IPS DF 6.9 (cell line): Measurements from ENCODE around the gene CISTR.

ENCODE experiments used
- DNase-seq: peaks from one replicate; pipeline ENCODE4 v3.0.0-alpha.2; 2013; ENCODE audit warnings: low read depth, low spot score
- H3K27ac ChIP-seq: one replicate; pipeline ENCODE4 v1.5.1; 2013; ENCODE audit warnings: low read length, control low read depth
- H3K27me3 ChIP-seq: 2 replicates; pipeline ENCODE4 v1.6.1; 2013; ENCODE audit warnings: mild to moderate bottlenecking, low read length; ENCODE audit not compliant: control insufficient read depth, insufficient read depth
- H3K36me3 ChIP-seq: 2 replicates; pipeline ENCODE4 v1.6.1; 2013; ENCODE audit warnings: low read length; ENCODE audit not compliant: control insufficient read depth, insufficient read depth
- H3K4me1 ChIP-seq: 2 replicates; pipeline ENCODE4 v1.6.1; 2013; ENCODE audit warnings: low read length; ENCODE audit not compliant: control insufficient read depth, insufficient read depth
- H3K4me3 ChIP-seq: 2 replicates; pipeline ENCODE4 v1.5.1; 2013; ENCODE audit warnings: mild to moderate bottlenecking, low read length
- H3K9me3 ChIP-seq: 2 replicates; pipeline ENCODE4 v1.6.1; 2013; ENCODE audit warnings: low read length, inconsistent platforms; ENCODE audit not compliant: control insufficient read depth, insufficient read depth
- WGBS: extraction: QIAGEN DNeasy Blood & Tissue Kit; methylation state at CpG from one replicate; pipeline ENCODE4 v1.1.7; 2013; ENCODE audit warnings: mixed read lengths, missing lambda C conversion rate; ENCODE audit not compliant: insufficient read length, insufficient coverage; 5-methylcytosine and 5-hydroxymethylcytosine counted together

The CISTR gene

DNA sequence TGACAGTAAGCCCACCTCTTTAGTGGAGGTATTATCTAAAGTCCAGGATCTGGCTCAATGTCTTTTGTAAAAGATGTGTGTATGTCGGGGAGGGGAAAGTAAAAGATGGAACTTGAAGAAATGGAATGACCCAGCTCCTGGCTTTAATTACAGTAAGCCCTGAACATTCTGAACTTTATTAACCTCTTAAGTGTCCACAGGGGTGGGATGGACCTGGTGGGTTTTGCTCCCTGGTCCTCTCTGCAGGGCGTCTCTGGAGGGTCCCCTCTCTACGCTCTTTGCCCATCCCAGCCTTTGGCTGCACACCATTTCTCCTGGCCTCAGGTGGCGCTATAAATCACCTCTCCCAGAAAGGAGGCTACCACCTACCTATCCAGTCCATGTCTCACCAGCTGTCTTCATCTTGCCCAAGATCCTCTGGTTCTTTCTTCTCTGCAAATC is 3.7 kb upstream of the CISTR start:
- H3K27me3 ChIP-seq = peaks cover 35% of the 10 kb centered on the region
- no CpG with 5 or more reads among the region's 4 CpGs for WGBS
- peaks cover 12% of the 10 kb centered on the region; the same call in 1 of the 2 replicates for H3K4me1 ChIP-seq
- H3K36me3 ChIP-seq = no peaks in the 10 kb centered on the region
- H3K27ac ChIP-seq = no peak overlapping the region
- no peaks in the 10 kb centered on the region for H3K9me3 ChIP-seq
- H3K4me3 ChIP-seq = no peak overlapping the region
- no peak for DNase-seq

DNA sequence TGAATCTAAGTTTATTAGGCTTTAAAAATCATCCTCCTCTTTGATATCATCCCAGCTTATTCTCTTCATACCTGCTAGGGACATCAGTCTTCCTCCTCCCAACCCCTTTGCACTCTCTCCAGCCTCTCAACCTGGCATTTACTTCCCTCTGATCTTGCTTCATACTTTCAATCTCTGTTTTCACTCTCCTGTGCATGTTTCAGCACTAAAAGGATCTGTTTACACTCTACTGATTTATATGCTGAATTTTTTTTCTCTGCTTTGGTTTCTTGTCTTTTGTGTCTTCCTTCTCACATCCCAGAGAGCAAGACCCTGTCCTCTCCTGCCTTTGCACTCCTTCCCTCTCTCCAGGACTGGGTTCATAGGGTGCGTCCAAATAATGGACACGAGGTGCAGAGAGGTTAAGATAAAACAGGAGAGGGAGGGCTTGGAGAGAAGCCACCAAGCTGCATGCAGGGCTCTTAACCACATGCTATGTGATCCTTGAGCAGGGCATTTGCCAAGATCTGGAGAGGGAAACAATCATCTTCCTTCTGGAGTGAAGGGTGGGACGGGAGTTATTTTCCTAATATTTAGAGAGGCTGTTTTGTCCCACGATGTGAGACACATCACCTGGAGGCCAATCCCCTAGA is 3.0 kb upstream of the CISTR start:
- Histone ChIP-seq H3K4me3 (no peak overlapping the region), H3K27ac (no peak overlapping the region), H3K27me3 (peaks cover 42% of the 10 kb centered on the region), H3K36me3 (no peaks in the 10 kb centered on the region), H3K4me1 (peaks cover 12% of the 10 kb centered on the region; the same call in 1 of the 2 replicates), H3K9me3 (no peaks in the 10 kb centered on the region)
- WGBS = no CpG with 5 or more reads among the region's 4 CpGs
- no peak for DNase-seq

- peaks cover 12% of the 10 kb centered on the region; the same call in 1 of the 2 replicates for H3K4me1 ChIP-seq
- no peak overlapping the region for H3K27ac ChIP-seq
- H3K9me3 ChIP-seq = no peaks in the 10 kb centered on the region
- DNase-seq = no peak
- H3K4me3 ChIP-seq = no peak overlapping the region
- peaks cover 48% of the 10 kb centered on the region for H3K27me3 ChIP-seq
- H3K36me3 ChIP-seq = no peaks in the 10 kb centered on the region
- WGBS = no CpG with 5 or more reads among the region's 7 CpGs
These were observed 2.4 kb upstream of the CISTR start for GRCh38 chr12:53754188-53754585.

- no peak overlapping the region for H3K27ac ChIP-seq
- WGBS = no CpG with 5 or more reads among the region's 3 CpGs
These were observed 842 bp upstream of the CISTR start for GRCh38 chr12:53752621-53753020.

GRCh38 chr12:53752192-53752601 is 418 bp upstream of the CISTR start:
- H3K27ac ChIP-seq = no peak overlapping the region
- H3K9me3 ChIP-seq = no peaks in the 10 kb centered on the region
- no peak for DNase-seq
- no peaks in the 10 kb centered on the region for H3K36me3 ChIP-seq
- peak overlapping the region; percentile 49; the same call in 1 of the 2 replicates for H3K4me3 ChIP-seq
- H3K27me3 ChIP-seq = peaks cover 67% of the 10 kb centered on the region
- peaks cover 12% of the 10 kb centered on the region; the same call in 1 of the 2 replicates for H3K4me1 ChIP-seq
- WGBS = no CpG with 5 or more reads among the region's 13 CpGs

More at GRCh38 chr12:53752621-53753020, 842 bp upstream of the CISTR start:
- no peaks in the 10 kb centered on the region for H3K9me3 ChIP-seq
- peaks cover 63% of the 10 kb centered on the region for H3K27me3 ChIP-seq
- no peak for DNase-seq
- peaks cover 12% of the 10 kb centered on the region; the same call in 1 of the 2 replicates for H3K4me1 ChIP-seq
- no peaks in the 10 kb centered on the region for H3K36me3 ChIP-seq
- no peak overlapping the region for H3K4me3 ChIP-seq

DNA sequence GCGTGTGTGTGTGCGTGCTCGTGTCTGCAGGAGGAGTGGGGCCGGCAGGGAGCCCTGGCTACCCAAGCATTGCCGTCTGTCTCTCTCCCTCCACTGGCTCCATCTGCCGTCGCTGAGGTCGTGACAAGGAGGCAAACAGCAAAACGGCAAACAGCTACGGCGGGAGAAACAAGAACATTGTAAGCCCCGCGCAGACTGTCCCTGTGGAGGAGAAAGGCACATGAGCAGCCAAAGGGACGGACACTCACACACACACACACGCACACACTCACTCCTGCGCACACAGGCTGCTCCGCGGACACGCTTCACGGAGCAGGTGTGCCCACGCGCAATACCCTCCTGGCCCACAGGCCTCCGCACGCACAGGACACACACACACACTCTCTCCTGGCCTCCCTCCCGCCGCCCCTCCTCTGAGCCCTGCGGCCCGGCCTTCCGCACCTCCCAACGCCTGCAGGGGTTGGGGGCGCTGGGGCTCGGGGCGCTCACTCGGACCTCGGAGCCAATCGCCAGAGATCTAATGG is 905 bp downstream of the CISTR start:
- Histone ChIP-seq H3K36me3 (no peaks in the 10 kb centered on the region), H3K4me3 (peak overlapping the region; percentile 49; the same call in 1 of the 2 replicates), H3K9me3 (no peaks in the 10 kb centered on the region), H3K27ac (no peak overlapping the region), H3K27me3 (peaks cover 70% of the 10 kb centered on the region), H3K4me1 (peaks cover 9% of the 10 kb centered on the region; the same call in 1 of the 2 replicates)
- DNase-seq = no peak
- no CpG with 5 or more reads among the region's 36 CpGs for WGBS

DNA sequence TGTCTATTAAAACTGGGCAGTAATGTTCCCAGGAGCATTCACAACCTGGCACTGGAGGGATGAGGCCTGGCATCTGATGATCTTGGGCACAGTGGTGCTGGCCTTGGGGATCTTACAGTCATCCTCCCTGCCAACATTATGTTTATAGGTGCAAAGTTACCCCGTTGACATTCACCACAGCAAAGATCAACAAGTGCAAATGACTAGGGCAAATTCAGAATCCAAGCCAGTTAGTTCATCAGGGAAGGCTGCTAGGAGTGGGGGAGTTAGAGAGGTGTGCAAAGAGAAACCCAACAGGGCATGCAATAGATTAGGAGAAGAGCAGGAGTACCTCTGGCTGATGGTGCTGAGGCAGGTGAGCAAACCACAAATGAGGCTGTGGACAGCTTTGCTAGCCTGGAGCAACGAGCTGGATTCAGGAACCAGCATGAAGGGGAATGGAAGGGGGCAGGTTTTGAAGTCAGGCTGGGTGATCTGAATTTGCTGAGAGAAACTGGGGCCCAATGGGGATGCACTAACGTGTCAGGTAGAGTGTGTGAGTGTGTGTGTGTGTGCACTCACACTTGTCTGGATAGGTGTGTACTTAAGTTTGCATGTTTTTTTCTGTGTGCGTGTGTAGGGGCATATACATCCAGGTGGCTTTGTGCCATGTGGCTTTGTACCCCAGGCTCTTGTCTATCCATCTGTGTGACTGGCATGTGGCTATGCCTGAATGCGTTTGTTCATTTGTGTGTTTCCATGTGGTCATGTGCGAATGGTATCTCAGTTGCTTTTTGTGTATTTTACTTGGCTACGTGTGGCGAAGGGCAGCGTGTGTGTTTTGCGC is 1.6 kb downstream of the CISTR start:
- Histone ChIP-seq H3K27me3 (peaks cover 70% of the 10 kb centered on the region), H3K4me1 (peaks cover 8% of the 10 kb centered on the region; the same call in 1 of the 2 replicates)
- DNase-seq = no peak

DNA sequence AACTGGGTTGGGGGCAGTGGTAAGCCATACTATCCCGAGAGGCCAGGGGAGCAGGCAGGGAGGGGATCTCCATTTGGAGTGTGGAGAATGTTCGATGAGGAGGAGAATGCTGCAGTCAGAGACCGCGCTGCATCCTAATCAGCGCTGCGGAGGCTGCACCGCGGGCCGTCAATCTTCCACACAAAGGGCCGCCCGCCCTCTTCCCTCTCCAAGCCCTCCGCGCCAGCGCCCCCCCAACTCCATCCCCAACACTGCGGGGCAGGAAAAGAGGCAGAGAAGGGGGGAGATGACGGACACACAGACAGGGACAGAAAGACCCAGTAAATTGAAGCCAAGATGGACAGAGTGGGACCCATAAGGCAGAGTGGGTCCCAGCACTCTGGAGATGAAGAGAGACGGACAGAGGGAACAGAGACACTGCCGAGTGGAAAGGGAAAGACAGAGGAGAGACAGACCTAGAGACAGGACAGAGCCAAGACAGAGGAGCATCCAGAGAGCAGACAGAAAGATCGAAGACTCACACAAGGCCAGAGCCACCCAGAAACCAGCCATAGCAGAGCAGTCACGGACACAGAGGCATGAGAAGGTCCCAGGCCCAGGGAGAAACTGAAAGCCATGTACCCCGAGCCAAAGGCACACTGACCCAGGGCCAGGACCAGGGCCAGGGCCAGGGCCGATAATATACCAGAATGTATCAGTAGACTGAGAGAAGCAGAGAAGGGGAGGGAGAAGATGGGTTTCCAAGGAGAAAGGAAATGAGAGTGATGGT is 3.5 kb downstream of the CISTR start:
- no peak overlapping the region for H3K4me3 ChIP-seq
- no peaks in the 10 kb centered on the region for H3K36me3 ChIP-seq
- H3K9me3 ChIP-seq = no peaks in the 10 kb centered on the region
- peaks cover 57% of the 10 kb centered on the region for H3K27me3 ChIP-seq
- no peak for DNase-seq
- H3K27ac ChIP-seq = no peak overlapping the region
- no CpG with 5 or more reads among the region's 22 CpGs for WGBS
- peaks cover 6% of the 10 kb centered on the region; the same call in 1 of the 2 replicates for H3K4me1 ChIP-seq

More for the DNA sequence above, 1.6 kb downstream of the CISTR start:
- Histone ChIP-seq H3K27ac (no peak overlapping the region), H3K4me3 (no peak overlapping the region), H3K36me3 (no peaks in the 10 kb centered on the region), H3K9me3 (no peaks in the 10 kb centered on the region)
- no CpG with 5 or more reads among the region's 10 CpGs for WGBS

DNA sequence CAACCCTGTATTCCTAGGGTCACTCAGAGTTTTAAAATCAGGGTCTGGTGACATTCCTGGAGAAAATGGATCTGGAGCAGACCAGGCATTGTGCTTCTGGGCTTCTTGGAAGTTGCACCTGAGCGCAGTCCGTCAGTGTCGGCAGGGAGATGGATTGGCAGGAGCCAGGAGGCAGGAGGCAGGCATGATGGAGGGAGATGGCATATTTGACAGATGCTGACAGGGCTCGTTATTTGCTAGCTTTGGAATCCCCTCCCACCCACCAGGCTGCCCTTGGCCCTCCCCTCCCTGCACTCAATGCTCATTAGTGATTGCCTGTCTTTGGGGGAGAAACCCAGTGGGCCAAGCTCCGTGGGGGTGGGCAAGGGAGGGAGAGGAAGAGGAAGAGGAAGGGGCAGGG is 4.7 kb downstream of the CISTR start:
- Histone ChIP-seq H3K27me3 (peaks cover 45% of the 10 kb centered on the region), H3K4me3 (no peak overlapping the region)
- WGBS = no CpG with 5 or more reads among the region's 5 CpGs

More for the DNA sequence above, 4.7 kb downstream of the CISTR start:
- Histone ChIP-seq H3K9me3 (no peaks in the 10 kb centered on the region), H3K27ac (no peak overlapping the region), H3K4me1 (peaks cover 6% of the 10 kb centered on the region; the same call in 1 of the 2 replicates), H3K36me3 (no peaks in the 10 kb centered on the region)
- no peak for DNase-seq
